ENCODE data around the gene ADAMTS8.
A peak's percentile ranks its signal among the peaks of the same experiment; 100 is the strongest.

Gene ADAMTS8

DNA sequence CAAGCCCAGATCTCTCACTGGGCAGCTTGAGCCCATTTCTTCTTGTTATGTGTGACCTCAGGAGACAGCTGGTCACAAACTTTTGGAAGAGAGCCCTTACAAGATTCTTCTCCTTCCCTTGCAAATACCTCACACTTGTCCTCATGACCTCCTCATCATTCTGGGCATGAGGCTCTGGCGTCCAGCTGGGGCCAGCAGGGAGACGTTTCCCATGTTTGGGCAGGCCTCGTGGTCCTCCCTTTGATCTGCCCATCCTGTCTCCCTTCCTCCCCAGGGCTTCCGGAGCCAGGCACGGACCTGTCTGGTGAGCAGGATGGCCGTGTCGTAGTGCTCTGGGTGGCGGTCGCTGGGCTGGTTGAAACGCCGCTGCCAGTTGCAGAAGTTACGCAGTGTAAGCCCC is 9.7 kb downstream of the ADAMTS8 start:
- no peak for DNase-seq (ENCODE audit: low read depth)

DNA sequence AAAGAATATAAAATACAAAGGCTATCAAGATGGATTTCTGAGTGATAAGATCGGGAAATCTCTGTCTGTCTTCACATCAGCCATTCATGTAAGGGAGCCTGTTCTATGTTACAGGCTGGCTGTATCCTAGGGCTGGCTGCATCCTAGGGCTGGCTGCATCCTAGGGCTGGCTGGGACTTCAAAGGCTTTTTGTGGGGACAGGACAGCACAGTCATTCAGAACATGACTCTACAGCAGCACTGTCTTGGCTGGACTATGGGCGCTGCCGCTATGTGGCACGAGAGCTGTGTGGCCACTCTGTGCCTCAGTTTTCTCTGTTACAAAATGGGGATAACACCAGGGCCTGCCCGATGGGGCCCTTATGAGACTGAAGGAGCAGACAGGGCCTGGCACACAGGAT is 10.2 kb downstream of the ADAMTS8 start:
- DNase-seq (ENCODE audit: low read depth), result no peak

DNA sequence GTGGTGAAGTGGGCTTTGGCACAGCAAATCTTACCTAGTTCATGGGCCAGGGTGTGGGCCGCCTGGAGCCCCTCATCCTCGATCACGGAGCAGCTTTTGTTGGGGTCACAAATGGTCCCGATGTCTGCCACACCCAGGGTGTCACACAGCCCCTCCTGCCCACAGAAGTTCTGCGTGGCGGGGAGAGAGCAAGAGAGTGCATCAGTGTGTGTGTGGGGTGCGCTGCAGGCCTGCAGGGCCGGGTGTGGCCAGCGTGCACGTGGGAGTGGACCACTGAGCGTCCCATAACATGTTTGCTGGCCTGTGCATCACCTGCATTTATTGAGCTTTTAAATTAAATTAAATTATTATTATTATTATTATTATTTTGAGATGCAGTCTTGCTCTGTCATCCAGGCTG is 11.5 kb downstream of the ADAMTS8 start:
- no peak for DNase-seq (ENCODE audit: low read depth)

DNA sequence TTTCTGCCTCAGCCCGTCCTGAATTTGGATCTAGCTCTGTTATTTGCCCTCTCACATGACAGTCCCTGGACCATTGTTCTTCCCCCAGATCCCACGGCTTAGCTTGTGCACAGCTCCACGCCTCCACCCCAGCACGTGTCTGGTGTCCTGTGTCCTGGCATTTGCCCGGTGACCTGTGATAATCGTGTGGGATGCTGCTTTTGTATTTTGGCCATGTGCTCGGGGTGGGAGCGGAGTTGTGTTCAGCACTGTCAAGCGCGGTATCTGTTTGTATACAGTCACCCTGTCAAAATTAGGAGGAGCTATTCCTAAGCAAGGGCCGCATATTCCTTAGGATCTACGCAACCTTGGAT is 11.9 kb downstream of the ADAMTS8 start:
- no peak for DNase-seq (ENCODE audit: low read depth)

DNA sequence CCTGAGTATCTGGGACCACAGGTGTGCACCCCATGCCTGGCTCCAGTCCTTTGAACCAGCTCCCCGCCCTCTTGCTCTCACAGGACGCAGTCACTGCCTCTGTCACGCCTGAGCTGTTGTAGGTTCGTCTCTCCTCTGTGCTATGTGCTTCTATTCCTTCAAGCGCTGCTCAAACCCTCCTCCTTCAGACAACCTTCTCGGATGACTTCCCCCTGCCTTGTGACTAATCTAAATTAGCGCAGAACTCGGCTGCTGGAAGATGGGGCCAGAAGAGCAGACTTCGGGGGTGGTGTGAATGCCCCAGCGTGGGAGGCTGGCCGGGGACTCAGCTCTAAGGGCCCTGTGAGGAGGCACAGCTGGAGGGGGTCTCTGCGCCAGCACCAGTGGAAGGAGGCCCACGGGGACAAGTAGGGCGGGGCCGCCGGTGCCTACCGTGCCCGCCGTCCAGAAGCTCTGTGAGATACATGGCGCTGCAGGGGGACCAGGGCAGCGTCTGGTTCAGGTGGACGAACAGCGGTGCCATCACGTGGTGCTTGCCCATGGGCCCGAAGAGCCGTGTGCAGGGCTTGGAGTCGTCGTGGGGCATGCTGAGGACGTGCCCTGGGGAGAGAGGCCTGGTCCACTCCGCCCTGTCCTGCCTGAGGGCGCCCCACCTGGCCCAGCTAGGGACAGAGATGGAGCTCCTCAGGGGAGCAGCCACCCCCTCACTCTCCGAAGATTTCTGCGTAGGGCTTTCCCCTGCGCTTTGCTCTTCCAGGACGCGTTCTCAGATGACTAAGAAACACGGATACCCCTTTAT is 12.5 kb downstream of the ADAMTS8 start:
- DNase-seq (ENCODE audit: low read depth), result no peak

DNA sequence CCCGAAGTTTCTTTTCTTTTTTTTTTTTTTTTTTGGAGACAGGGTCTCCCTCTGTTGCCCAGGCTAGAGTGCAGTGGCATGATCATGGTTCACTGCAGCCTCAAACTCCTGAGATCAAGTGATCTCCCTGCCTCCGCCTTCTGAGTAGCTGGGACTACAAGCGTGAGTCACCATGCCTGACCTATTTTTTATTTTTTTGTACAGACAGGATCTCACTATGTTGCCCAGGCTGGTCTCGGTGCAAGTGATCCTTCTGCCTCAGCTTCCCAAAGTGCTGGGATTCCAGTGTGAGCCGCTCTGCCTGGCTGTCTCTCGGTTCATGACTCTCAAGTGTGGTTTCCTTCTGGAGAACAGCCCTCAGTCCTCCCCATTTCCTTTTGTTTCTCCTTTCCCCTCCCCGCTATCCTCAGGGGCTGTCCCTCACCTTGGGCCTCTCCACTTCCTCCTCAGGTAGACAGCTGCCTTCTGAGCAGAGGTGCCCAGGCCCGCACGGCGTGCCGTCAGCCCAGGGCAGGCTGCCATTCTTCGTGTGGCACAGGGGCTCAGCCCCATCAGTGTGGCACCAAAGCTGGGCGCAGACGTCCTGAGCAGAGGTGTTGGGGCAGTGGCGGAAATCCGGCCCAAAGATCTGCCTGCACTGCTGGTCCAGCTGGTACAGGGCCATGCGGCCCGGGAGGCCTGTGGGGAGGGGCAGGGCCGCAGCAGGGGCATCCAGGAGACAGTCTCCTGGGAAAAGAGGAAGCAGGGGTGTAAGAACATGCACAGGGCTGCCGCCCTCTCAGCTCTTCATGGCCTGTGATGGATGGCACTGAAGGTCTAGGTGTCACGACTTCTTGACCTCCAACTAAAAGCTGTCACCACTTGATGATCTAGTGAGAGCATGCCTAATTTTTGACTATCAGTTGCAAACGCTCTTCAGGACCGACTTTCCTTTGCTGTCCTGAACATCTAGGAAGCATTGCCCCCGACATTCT is 14.0 kb downstream of the ADAMTS8 start:
- no peak for DNase-seq (ENCODE audit: low read depth)

DNA sequence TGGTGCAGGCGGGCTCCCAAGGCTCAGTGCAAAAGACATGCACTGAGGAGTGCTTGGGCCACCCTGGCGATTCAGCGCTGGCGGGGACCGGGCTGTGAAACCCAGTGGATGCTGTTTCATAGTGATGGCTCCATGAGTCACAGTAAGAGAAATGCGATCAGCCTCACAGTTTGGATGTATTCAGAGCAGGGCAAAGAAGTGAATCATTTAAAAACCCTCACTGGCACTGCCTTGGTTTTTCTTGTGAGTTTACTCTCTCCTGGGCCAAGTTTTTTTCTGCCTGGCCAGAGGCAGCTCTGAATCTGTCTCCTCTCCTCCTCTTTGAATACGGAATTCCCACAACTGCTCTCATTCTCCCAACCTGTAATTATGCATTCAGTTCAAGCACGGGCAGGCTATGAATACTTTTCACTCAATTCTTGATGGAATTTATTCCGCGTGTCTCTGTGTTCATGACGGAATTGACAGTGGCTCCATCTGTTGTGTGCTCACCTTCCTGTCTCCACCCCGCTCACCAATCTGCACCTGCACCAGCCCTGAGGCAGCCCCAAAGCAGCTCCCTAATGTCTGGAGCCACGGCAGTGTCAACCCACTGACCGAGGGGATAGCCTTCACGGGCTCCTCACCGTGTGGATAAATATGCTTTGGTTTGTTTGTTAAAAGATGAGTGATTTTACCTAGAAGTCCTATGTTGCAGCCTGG is 14.9 kb downstream of the ADAMTS8 start:
- peak; percentile 94 for DNase-seq (ENCODE audit: low read depth)

DNA sequence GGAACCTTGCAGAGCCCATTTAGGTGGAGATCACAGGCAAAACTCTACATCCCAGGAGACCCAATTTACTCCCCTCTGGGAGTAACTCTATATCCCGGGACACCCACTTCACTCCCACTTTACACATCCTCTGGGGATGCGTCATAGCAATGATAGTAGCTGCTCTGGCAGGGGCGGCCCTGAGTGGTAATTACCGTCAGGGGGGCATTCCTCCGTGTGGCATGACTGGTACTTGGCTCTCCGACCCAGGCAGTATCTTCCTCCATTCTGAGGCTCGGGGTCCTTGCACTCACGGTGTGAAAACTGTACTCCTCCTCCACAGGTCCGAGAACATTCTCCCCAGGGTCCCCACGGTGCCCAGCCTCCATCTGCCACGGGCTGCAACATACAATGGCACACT is 17.2 kb downstream of the ADAMTS8 start:
- no peak for DNase-seq (ENCODE audit: low read depth)

DNA sequence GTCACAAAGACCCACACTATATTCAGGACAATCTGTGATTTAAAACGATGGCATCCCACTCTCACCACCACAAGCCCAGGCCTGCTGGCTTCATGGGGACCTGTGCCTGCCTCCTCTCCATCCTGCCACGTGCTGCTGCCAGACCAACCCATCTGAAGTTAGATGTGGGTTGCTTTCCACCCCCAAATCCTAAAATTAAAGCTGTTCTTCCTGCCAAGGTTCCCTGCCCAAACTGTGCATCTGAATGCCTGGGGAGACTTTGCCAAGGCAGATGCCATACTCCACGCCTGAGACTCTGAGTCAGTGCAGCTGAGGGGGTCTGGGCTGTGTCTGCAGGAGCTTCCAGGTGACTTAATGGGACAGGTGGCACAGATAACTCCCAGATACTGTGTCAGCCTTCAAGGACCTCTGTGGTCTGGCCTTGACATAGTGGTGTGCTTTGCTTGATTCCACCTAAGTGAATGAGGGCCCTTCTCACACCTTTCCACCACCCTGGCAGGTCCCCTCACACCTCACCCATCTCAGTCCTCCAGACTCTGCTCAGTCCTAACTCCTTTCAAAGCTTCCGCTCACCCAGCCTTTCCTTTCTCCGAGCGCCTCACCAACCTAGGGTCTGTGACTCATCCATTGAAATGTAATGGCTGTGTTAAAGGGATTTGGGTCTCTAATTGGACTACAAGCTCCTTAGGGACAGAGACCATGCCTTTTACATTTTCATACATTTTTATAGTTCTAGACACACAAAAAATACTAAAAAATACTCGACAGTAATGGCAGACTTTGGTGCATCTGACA is 18.6 kb downstream of the ADAMTS8 start:
- DNase-seq (ENCODE audit: low read depth), result no peak

DNA sequence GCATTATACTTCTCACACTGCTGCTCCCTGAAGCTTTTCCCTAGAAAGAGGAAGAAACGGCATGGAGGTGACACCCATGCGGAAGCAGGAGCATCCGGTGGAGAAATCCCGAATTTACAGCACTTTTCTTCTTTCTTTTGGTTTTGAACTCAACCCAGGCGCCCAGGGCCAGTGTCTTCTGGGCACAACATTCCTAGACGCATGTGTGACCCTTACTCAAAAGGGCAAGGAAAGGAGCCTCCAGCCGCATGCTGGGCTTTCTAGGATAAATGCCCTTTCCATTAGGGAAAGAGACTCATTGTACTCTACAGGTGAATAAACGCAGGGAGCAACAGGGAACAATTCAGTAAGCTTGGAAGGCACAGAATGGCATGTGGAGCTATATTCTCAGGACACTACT is 19.5 kb downstream of the ADAMTS8 start:
- DNase-seq (ENCODE audit: low read depth), result no peak

DNA sequence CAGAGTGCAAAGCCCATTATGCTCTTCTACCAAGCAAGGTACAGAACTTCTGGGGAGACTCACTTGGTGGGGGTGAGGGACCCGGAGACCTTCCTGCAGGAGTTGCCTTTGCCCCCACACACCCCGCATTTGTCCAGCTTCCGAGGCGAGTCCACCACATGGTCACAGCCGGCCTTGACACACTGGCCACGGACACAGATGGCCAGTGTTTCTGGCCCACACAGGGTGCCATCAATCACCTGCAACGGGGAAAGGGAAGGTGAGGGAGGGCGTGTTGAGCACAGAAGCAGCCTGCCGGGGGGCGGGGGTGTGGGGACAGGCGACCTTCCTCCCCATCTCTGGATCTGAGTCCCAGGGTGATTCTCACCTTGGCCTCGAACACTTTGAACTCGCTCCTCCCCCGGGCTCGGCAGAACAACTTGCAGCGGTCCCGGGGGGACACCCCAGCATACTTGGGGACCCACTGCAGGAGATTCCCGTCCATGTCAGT is 20.0 kb downstream of the ADAMTS8 start:
- no peak for DNase-seq (ENCODE audit: low read depth)

DNA sequence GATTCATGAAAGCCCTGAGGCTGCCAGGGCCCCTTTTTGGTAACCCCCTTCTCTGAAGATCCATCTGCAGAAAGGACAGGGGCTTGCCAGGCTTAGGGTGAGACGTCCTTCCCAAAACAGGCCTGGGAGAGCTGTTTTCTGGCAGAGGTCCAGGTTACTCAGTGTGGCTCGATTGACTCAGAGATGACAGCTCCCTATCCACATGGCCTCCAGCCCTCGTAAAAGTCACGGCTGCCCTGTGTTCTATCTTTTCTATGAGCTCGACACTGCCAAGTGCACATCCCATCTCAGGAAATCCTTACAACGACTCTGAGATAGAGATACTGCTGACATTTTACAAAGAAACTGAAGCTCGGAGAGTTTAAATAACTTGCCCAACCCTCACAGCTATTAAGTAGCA is 20.4 kb downstream of the ADAMTS8 start:
- DNase-seq (ENCODE audit: low read depth), result peak; percentile 89

DNA sequence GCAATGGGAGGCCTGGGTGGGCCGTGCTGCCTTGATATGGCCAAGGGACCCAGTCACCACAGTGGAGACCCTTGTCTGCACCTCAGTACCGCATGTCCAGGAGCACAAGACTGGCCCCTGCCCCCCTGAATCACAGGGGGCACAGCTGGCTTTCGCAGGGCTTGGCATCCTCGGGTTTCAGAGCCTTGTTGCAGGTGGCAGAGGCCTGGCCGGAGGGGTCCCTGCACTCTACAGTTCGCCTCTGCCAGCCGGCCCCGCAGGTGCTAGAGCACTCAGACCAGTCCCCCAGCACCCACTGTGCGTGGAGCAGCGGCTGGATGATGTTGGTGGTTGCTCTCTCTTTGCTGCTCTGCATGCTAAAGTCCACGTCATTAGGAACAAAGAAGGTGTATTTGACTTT is 23.0 kb downstream of the ADAMTS8 start:
- DNase-seq (ENCODE audit: low read depth), result no peak

DNA sequence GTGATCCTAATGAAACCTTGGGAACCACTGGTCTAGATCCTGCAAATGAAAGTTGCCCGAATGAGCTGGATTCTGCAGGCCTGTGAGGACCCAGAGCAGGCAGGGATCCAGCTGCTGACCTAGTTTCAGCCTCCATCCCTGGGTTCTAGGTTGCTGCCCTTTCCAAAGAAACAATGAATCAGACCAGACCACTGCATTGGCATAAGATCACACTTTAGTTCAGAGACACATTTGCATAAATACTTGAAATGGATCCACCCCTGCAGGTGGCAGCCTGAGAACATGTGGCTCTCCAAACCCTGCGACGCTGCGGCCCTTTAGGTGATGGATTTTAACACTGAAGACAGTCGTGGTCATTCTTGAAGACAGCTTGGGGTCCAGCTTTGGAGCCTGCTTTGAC is 23.7 kb downstream of the ADAMTS8 start:
- no peak for DNase-seq (ENCODE audit: low read depth)

DNA sequence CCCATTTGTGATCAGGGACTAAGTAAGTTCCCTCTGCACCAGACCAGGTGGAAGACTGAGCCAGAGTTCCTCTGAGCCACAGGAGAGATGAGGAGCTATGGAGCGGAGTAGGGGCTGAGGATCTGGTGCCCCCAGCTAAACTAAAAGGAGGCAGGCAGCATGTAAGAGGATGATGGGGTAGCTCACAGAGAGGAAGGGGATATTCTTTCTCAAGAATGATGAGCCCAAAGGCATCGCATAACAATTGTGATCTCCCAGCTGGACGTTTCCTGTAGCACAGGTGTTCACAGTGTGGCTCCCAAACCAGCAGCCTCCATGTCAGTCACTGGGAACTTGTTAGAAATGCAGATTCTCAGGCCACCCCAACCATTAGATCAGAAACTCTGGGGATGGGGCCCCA is 24.4 kb downstream of the ADAMTS8 start:
- DNase-seq (ENCODE audit: low read depth), result no peak

DNA sequence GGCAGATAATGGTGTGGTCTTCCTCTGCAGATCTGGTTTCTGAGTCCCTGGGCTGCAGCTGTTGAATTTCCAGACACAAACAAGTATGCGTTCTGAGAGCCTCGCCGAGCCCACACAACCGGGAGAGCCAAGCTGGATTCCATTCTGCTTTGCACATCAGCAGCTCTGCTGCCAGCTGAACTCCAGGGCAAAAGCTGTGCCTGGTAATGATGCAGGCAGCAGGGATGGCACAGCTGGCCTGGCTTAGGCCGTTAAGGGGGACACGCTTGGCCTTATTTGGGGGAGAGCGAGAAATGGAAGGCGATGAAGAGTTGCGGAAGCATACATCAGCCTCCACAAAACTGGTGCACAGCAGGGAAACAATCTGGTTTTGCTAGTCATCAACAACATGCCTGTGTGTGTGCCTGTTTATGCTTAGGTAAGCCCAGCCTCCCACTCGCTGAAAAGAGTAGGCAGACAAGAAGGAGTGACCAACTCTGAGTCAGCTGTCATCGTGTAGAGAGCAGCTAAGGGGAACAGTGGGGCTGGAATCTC is 25.1 kb downstream of the ADAMTS8 start:
- DNase-seq (ENCODE audit: low read depth), result peak; percentile 57

DNA sequence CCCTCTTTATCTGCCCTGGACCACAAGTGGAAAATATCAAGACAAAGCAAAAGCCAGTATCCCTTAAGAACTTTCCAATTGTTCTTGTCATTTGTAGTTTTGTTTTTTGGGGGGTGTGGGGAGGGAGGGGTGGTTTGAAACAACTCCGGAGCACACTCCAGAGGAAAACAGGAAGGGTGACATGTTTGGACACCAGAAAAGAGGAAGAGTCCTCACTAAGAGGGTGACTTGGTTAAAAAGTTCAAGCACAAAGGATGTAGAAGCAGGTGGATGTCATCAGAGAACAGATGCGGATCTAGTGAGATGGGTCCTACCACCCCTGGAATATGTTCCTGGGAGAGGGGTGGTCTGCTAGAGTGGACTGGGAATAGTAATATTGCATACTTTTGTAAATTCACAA is 25.8 kb downstream of the ADAMTS8 start:
- DNase-seq (ENCODE audit: low read depth), result no peak

DNA sequence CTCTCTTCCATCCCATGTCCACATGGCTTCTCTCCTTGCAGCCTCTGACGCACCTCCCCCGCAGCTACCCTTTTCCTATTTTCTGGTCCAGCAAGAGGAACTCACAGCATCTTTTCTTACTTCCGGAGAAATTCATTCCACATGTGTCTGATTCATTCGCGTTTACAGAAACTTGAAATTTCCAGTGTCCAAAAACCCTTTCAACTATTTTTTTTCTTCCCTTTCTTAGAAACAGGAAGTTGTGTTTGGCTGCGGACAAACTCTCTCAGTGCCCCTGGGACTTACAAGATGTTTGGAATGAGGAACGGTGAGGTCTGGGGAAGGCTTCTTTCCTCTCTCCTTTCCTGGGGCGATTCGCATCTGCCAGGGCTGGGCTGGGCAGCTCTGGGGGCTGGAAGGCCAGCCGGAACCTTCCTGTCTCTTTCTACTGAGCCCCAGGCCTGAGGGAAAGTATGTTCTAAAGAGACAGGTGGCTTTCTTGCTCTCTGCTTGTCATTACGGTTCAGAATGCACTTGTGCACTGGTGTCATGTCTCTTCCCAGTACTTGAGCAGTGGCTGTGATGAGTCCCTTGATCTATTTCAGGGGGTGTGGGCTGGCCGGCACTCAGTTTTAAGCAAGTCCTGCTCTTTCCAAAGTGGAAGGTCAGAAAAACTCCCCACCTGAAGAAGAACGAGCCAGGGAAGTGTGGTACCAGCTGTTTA is 27.5 kb downstream of the ADAMTS8 start:
- peak; percentile 73 for DNase-seq (ENCODE audit: low read depth)

DNA sequence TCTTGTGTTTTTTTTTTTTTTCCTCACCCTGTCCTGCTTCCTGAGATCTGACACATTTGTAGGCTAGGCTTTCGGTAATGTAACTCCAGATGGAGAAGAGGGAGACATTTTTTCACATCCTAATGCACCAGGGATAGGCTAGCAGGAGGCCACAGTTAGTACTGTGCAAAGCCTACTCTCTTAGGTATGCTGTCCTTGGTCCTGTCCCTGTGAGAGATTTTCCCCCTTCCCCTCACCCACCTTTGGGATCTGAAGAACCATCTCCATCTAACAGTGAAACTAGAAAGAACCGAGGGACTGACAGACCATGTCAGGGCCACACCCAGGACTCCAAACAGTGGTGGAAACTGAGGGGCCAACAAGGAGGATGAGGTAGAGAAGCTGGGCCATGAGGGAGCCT is 29.2 kb downstream of the ADAMTS8 start:
- DNase-seq (ENCODE audit: low read depth), result no peak

DNA sequence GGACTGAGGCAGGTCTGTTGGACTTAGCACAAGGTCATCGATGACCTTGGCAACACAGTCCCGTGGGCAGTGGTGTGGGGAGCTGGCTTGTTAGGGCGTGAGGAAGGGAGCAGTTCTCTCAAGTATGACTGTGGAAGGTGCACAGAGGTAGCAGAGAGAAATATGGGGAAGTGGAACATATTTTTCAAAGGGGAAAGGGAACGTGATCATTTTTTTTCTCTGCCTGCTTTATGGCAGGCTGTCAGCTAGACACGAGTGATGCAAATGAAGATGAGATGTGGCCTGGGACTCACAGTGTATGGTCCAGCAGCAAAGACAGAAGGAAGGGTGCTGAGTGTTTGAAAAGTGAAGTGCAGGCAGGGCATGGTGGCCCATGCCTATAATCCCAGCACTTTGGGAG is 30.6 kb downstream of the ADAMTS8 start:
- no peak for DNase-seq (ENCODE audit: low read depth)

DNA sequence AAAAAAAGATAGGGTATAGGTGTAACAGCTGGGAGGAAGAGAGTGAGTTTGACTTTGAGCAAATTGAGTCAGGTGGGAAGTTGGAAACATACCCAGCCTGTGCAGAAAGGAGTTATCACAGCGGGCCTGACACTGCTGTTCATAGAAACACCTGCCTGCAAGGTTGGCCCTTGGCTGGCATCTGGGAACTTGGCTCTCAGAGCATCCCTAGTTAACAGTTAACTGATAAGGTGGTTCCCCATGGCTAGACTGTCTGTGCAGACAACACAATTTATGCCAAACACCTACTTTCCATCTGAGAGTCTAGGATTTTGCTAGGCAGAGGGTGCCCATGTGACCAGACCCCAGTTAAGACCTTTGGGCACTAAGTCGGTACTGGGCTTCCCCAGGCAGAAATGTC is 31.4 kb downstream of the ADAMTS8 start:
- no peak for DNase-seq (ENCODE audit: low read depth)

All from stromal cell of bone marrow (primary cell).